ENCODE results near the gene MAGI2.

MAGI2 gene

DNA sequence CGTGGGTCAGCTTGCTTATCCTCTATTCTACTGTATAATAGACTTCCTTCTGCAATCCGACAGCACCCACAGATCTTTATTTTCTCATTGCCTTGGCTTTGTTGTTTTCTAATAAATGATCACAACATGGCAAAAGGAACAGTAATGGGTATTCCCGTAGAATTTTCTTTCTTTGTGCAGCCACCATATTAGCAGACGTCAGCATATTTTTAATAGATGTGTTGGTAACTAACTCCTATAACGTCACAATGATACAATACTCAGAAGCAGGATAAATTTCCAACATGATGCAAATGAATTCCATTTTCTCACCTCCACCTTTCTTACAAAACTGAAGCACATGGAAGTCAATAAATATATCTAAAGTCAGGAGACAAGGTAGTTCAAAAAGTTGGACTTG, 617.6 kb downstream of the MAGI2 start:
- no peak overlapping the region for H3K27ac ChIP-seq
- TF ChIP-seq, protein P1, sequence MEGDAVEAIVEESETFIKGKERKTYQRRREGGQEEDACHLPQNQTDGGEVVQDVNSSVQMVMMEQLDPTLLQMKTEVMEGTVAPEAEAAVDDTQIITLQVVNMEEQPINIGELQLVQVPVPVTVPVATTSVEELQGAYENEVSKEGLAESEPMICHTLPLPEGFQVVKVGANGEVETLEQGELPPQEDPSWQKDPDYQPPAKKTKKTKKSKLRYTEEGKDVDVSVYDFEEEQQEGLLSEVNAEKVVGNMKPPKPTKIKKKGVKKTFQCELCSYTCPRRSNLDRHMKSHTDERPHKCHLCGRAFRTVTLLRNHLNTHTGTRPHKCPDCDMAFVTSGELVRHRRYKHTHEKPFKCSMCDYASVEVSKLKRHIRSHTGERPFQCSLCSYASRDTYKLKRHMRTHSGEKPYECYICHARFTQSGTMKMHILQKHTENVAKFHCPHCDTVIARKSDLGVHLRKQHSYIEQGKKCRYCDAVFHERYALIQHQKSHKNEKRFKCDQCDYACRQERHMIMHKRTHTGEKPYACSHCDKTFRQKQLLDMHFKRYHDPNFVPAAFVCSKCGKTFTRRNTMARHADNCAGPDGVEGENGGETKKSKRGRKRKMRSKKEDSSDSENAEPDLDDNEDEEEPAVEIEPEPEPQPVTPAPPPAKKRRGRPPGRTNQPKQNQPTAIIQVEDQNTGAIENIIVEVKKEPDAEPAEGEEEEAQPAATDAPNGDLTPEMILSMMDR (conservative IDR thresholded peaks at IDR 0.05) = no peak

DNA sequence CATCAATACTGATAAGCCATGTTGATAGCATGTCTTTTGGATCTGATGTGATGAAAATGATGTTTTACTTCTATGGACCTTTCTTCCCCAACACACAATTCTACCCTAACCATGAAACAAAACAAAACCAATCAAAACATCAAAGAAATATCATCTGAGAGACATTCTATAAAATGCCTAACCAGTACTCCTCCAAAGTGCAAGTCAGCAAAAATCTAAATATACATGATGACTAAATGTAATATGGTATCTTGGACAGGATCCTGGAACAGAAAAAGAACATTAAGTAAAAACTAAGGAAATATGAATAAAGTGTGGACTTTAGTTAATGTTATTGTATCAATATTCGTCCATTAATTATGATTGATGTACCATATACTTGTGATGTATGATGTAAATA, 625.1 kb downstream of the MAGI2 start:
- H3K27ac ChIP-seq = no peak overlapping the region
- TF ChIP-seq, protein P1 (conservative IDR thresholded peaks at IDR 0.05) = no peak

DNA sequence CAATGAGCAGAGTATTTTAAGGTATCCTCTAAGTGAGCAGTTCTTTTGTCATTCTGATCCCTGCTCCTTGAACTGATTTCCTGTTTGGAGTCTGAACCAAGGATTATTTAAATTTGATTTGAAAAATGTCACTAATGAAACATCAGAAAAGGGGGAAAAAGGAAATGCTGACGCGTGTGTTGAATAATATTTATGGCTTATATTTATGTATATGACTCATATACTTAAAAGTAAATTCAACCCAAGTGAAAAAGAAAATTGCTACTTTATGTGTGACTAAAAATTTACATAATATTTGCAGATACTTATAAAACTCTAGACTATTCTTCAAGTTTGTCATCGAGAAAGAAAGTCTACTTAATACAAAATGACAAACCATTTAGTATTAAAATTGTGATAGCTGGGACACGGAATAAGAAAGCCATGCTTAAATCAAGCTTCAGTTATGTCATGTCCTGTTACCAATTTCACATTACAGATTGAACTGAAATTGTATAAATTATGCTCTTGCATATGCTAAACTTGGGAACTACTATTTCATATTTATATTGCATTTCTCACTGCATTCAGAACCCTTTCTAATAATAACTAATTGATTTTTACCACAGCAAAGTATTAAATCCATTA, 649.9 kb downstream of the MAGI2 start:
- H3K27ac ChIP-seq = no peak overlapping the region
- TF ChIP-seq, protein P1 (conservative IDR thresholded peaks at IDR 0.05) = no peak

DNA sequence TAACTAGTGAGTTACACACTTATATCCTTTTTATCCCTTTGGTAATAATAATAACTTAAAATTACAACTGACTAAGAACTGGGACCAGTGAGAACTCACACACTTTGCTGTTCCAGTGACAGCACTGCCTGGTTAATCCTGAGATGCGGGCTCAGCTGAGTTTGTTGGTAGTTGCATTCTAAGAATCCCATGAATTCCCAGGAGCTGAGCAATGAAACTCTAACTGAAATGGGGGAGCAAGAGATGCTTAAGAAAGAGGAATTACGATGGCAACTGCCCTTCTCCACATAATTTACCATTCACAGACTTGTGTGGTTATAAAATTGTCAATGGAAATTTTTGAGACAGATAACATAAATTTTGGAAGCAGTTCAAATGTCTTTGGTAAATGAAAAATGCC, 659.4 kb downstream of the MAGI2 start:
- TF ChIP-seq, protein P1 (conservative IDR thresholded peaks at IDR 0.05) = no peak

DNA sequence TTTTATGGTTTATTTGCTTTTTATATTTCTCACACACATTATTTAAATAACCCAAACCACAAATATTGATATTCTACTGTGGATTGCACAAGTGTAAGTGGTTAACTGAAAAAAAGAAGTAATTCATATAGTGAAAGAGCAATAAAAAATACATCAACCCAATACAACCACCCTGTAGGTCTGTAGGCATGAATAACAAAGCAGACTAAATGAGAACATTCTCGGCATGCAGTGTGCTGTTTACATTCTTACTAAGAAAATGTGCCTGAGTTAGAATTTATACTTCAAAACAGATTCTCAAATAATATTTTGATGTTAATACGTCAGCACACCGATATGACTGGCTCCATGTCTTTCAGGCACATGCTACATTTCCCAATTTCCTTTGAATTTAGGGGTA, 660.8 kb downstream of the MAGI2 start:
- TF ChIP-seq, protein P1 (conservative IDR thresholded peaks at IDR 0.05) = no peak
- no peak overlapping the region for H3K27ac ChIP-seq

More for the DNA sequence above, 659.4 kb downstream of the MAGI2 start:
- no peak overlapping the region for H3K27ac ChIP-seq

DNA sequence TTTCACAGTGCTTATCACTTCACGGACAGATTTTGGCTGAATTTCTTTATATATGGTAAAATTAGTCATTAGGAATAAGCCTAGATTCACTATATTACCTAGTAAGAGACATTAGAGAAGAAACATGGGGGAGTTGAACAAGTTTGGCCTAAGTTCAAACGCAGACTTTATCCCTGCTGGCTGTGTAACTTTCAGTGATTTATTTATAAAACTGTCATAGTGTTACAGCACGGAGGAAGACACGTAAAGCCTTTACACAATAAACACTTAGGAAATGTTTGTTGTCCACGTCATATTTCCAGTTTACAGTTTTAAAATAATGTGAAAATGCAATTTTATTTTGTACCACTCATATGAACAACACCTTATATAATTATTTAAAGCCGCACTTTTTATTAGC, 661.5 kb downstream of the MAGI2 start:
- TF ChIP-seq, protein P1 (conservative IDR thresholded peaks at IDR 0.05) = no peak
- H3K27ac ChIP-seq = no peak overlapping the region

DNA sequence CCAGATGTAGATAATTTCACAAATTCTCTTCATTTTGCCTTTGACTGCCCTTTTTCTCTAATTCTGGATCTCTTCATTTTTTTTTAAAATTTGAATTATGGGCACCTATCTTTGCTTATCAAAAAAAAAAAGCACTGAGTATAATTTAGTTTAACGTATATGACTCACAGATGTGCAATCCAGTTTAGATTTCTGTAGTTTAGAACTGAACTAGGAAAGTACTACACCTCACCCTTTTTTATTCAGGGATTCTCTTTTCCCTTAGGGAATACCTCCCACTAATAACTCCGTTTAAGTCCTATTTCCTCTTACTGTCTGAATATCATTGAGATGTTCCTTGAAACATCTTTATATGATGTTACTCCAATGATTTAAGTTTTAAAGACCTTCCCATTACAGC, 665.0 kb downstream of the MAGI2 start:
- TF ChIP-seq, protein P1 (conservative IDR thresholded peaks at IDR 0.05) = no peak
- H3K27ac ChIP-seq = no peak overlapping the region
